Skeletal muscle tissue (tissue), 4 donors: ENCODE data around the gene ST6GALNAC3. TPM values are rescaled to one million over a fixed set of nuclear protein-coding genes. Genes with fewer than 3 reads are reported as not detected.
"Not testable (repeated sequence)": the region's sequence is repeated elsewhere in the genome, so short reads cannot be mapped to it uniquely, and the experiment has no call there.

Source experiments
- H3K27ac ChIP-seq: one replicate; pipeline ENCODE4 v1.7.0; 2013; ENCODE audit warnings: mild to moderate bottlenecking, low read depth, low read length, inconsistent platforms
- H3K27me3 ChIP-seq, 3 donors: one replicate each; pipeline ENCODE4 v1.7.0; 2013; ENCODE audit warnings: low read length in 3 of 3; ENCODE audit not compliant: control insufficient read depth in 3 of 3, insufficient read depth in 3 of 3
- H3K36me3 ChIP-seq, 3 donors: one replicate each; pipeline ENCODE4 v1.7.0; 2013; ENCODE audit warnings: low read length in 3 of 3; ENCODE audit not compliant: control insufficient read depth in 3 of 3, insufficient read depth in 3 of 3
- H3K4me1 ChIP-seq, 3 donors: one replicate each; pipeline ENCODE4 v1.7.0; 2013; ENCODE audit warnings: low read length in 3 of 3, mild to moderate bottlenecking in 3 of 3; ENCODE audit not compliant: control insufficient read depth in 3 of 3, insufficient read depth in 3 of 3
- H3K4me3 ChIP-seq, 3 donors: one replicate each; pipeline ENCODE4 v1.7.0; 2013; ENCODE audit warnings: low read length in 3 of 3
- H3K9ac ChIP-seq, 3 donors: one replicate each; pipeline ENCODE4 v1.7.0; 2013; ENCODE audit warnings: low read length in 3 of 3, mild to moderate bottlenecking in 3 of 3, moderate library complexity in 2 of 3, low read depth in 1 of 3
- H3K9me3 ChIP-seq, 3 donors: one replicate each; pipeline ENCODE4 v1.7.0; 2013; ENCODE audit warnings: low read length in 3 of 3; ENCODE audit not compliant: control insufficient read depth in 3 of 3
- total RNA-seq: library from RNA; depleted of rRNA; stranded (reverse); fragments of >200 nt; gene quantifications from one replicate; pipeline ENCODE4 v1.2.3, GENCODE V29; 2014
- donor health status: Osteomylitis.

Gene ST6GALNAC3
- total RNA-seq, 1 donor from 2014 or later = 3.7 TPM

- Histone ChIP-seq H3K27me3 (no peaks in the 10 kb centered on the region), H3K9ac (no peak overlapping the region), H3K9me3 (no peaks in the 10 kb centered on the region), H3K27ac (no peak overlapping the region), H3K36me3 (no peaks in the 10 kb centered on the region), H3K4me1 (no peaks in the 10 kb centered on the region), H3K4me3 (no peak overlapping the region)
Observed at GRCh38 chr1:76627901-76628300, 553.4 kb downstream of the ST6GALNAC3 start.

GRCh38 chr1:76632136-76632535, 557.6 kb downstream of the ST6GALNAC3 start:
- no peaks in the 10 kb centered on the region for H3K27me3 ChIP-seq
- H3K9ac ChIP-seq = no peak overlapping the region
- H3K4me1 ChIP-seq = no peaks in the 10 kb centered on the region
- no peak overlapping the region for H3K27ac ChIP-seq
- no peaks in the 10 kb centered on the region for H3K9me3 ChIP-seq
- H3K36me3 ChIP-seq = no peaks in the 10 kb centered on the region
- H3K4me3 ChIP-seq = no peak overlapping the region

GRCh38 chr1:76635784-76636183, 561.2 kb downstream of the ST6GALNAC3 start:
- Histone ChIP-seq H3K4me3 (no peak overlapping the region), H3K27ac (no peak overlapping the region), H3K27me3 (no peaks in the 10 kb centered on the region), H3K9ac (no peak overlapping the region), H3K4me1 (no peaks in the 10 kb centered on the region), H3K9me3 (no peaks in the 10 kb centered on the region), H3K36me3 (no peaks in the 10 kb centered on the region)

- H3K36me3 ChIP-seq = no peaks in the 10 kb centered on the region
- H3K4me3 ChIP-seq = no peak overlapping the region
- no peaks in the 10 kb centered on the region for H3K9me3 ChIP-seq
- H3K27ac ChIP-seq = no peak overlapping the region
- no peaks in the 10 kb centered on the region for H3K4me1 ChIP-seq
- no peaks in the 10 kb centered on the region for H3K27me3 ChIP-seq
- H3K9ac ChIP-seq = no peak overlapping the region
Observed at GRCh38 chr1:76639181-76639580, 564.6 kb downstream of the ST6GALNAC3 start.

GRCh38 chr1:76640092-76640491, 565.5 kb downstream of the ST6GALNAC3 start:
- Histone ChIP-seq H3K27me3 (no peaks in the 10 kb centered on the region), H3K4me1 (no peaks in the 10 kb centered on the region), H3K4me3 (no peak overlapping the region), H3K9ac (no peak overlapping the region), H3K9me3 (peaks cover 0 to 1% (median 0%) of the 10 kb centered on the region in 3 donors), H3K27ac (no peak overlapping the region), H3K36me3 (no peaks in the 10 kb centered on the region)

GRCh38 chr1:76640723-76641122, 566.2 kb downstream of the ST6GALNAC3 start:
- Histone ChIP-seq H3K36me3 (no peaks in the 10 kb centered on the region), H3K4me3 (no peak overlapping the region), H3K27ac (no peak overlapping the region), H3K9me3 (peaks cover 0 to 3% (median 0%) of the 10 kb centered on the region in 3 donors), H3K27me3 (no peaks in the 10 kb centered on the region), H3K4me1 (no peaks in the 10 kb centered on the region), H3K9ac (no peak overlapping the region)

GRCh38 chr1:76644139-76644538, 569.6 kb downstream of the ST6GALNAC3 start:
- no peak overlapping the region for H3K27ac ChIP-seq
- H3K36me3 ChIP-seq = no peaks in the 10 kb centered on the region
- no peak overlapping the region for H3K9ac ChIP-seq
- H3K4me3 ChIP-seq = no peak overlapping the region
- H3K9me3 ChIP-seq = peaks cover 0 to 3% (median 3%) of the 10 kb centered on the region in 3 donors
- H3K4me1 ChIP-seq = no peaks in the 10 kb centered on the region
- no peaks in the 10 kb centered on the region for H3K27me3 ChIP-seq

- H3K9ac ChIP-seq, H3K27me3 ChIP-seq, H3K4me3 ChIP-seq, H3K4me1 ChIP-seq, H3K9me3 ChIP-seq, H3K36me3 ChIP-seq, H3K27ac ChIP-seq: not testable (repeated sequence)
Observed at GRCh38 chr1:76652860-76653259, 578.3 kb downstream of the ST6GALNAC3 start.

- Histone ChIP-seq H3K9ac (no peak overlapping the region), H3K27ac (no peak overlapping the region), H3K27me3 (no peaks in the 10 kb centered on the region), H3K4me1 (no peaks in the 10 kb centered on the region), H3K9me3 (no peaks in the 10 kb centered on the region), H3K36me3 (no peaks in the 10 kb centered on the region), H3K4me3 (no peak overlapping the region)
Observed at GRCh38 chr1:76657623-76658022, 583.1 kb downstream of the ST6GALNAC3 start.

- Histone ChIP-seq H3K27ac (no peak overlapping the region), H3K4me1 (no peaks in the 10 kb centered on the region), H3K27me3 (no peaks in the 10 kb centered on the region), H3K9ac (no peak overlapping the region), H3K9me3 (no peaks in the 10 kb centered on the region), H3K4me3 (no peak overlapping the region), H3K36me3 (no peaks in the 10 kb centered on the region)
Observed at GRCh38 chr1:76659171-76659940, 584.8 kb downstream of the ST6GALNAC3 start.
